ENCODE results near the gene CYSTM1. TPM values are rescaled to one million over a fixed set of nuclear protein-coding genes. Genes with fewer than 3 reads are reported as not detected.

CYSTM1 gene
- total and polyA plus RNA-seq, 2 donors (not counting 1 experiment from before 2014, with no cell fraction given) = 6.2 to 17.0 TPM

DNA sequence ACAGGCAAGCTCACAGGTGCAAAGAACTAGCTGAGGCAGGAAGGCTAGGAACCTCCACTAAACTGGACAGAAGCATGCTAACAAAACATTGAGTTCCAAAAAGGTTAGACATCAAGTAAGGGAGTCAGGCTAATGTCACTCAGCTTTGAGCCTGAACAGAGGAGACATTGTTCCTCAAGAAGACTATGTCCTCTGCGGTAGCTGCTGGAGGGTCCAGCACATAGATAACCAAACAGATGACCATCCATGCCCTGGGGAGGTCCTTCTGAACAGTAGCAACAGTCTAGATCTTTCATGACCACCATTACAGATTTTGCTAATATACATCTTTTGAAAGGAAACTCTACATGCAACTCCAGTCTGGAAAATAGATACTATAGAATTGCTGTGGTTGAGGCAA is 57.7 kb downstream of the CYSTM1 start:
- H3K4me1 Mint-ChIP-seq = no peaks in the 10 kb centered on the region
- POLR2A ChIA-PET = no interaction called here
- Histone ChIP-seq H3K27me3 (replicated peaks in 1 of 4; ENCODE audit: control extremely low read depth in 1 of 4, control insufficient read depth in 3 of 4, insufficient read depth in 4 of 4, low read length in 3 of 4) (no peaks in the 10 kb centered on the region), H3K4me2 (replicated peaks; ENCODE audit: low read depth, low read length, poor library complexity, severe bottlenecking) (no peak overlapping the region), H3K4me1 (ENCODE audit: control insufficient read depth in 2 of 2, insufficient read depth in 2 of 2, low read length in 2 of 2) (no peaks in the 10 kb centered on the region), H4K20me1 (ENCODE audit: control insufficient read depth, insufficient read depth, low read length, poor library complexity, severe bottlenecking) (no peaks in the 10 kb centered on the region), H3K9ac (ENCODE audit: low read length) (no peak overlapping the region), H3K4me3 (ENCODE audit: control extremely low read depth in 1 of 5, extremely low read depth in 1 of 5, insufficient read depth in 1 of 5, low read depth in 2 of 5, low read length in 4 of 5) (no peak overlapping the region), H3K27ac (ENCODE audit: low read length in 2 of 2) (no peak overlapping the region), H3K9me3 (ENCODE audit: control extremely low read depth in 1 of 3, control insufficient read depth in 2 of 3, insufficient read depth in 1 of 3, low read length in 2 of 3) (no peaks in the 10 kb centered on the region), H3K79me2 (ENCODE audit: control insufficient read depth, insufficient read depth, low read length) (no peaks in the 10 kb centered on the region), H3K36me3 (replicated peaks in 1 of 2; ENCODE audit: control extremely low read depth in 1 of 2, control insufficient read depth in 1 of 2, extremely low read depth in 1 of 2, insufficient read depth in 2 of 2, low read length in 1 of 2) (no peaks in the 10 kb centered on the region), H2AFZ (ENCODE audit: insufficient read depth, low read depth, low read length, poor library complexity, severe bottlenecking) (no peak overlapping the region)
- intact Hi-C loops (cut with micrococcal nuclease) = no loop called here
- ATAC-seq (ENCODE audit: low read depth) (no peak), DNase-seq (no peak)
- H3K4me3 Mint-ChIP-seq = no peak overlapping the region
- CTCF ChIA-PET = no interaction called here
- TF ChIP-seq EZH2 (IDR thresholded peaks at IDR 0.05; ENCODE audit: borderline replicate concordance, insufficient read depth, low read depth, low read length, poor library complexity, severe bottlenecking) = no peak
- TF ChIP-seq CTCF (IDR thresholded peaks at IDR 0.05) = no peak
- WGBS (ENCODE audit: insufficient coverage) = 100% methylated on average over 1 of the region's 1 CpG
- no peaks in the 10 kb centered on the region for H3K9me3 Mint-ChIP-seq (ENCODE audit: insufficient read depth)
- no peaks in the 10 kb centered on the region for H3K27me3 Mint-ChIP-seq
- H3K27ac Mint-ChIP-seq = no peak overlapping the region

- Mint-ChIP-seq H3K27me3 (no peaks in the 10 kb centered on the region), H3K27ac (no peak overlapping the region), H3K4me1 (no peaks in the 10 kb centered on the region), H3K9me3 (ENCODE audit: insufficient read depth) (no peaks in the 10 kb centered on the region), H3K4me3 (no peak overlapping the region)
- Histone ChIP-seq H3K27ac (ENCODE audit: low read length in 2 of 2) (no peak overlapping the region), H3K36me3 (replicated peaks in 1 of 2; ENCODE audit: control extremely low read depth in 1 of 2, control insufficient read depth in 1 of 2, extremely low read depth in 1 of 2, insufficient read depth in 2 of 2, low read length in 1 of 2) (no peaks in the 10 kb centered on the region), H2AFZ (ENCODE audit: insufficient read depth, low read depth, low read length, poor library complexity, severe bottlenecking) (no peak overlapping the region), H3K79me2 (ENCODE audit: control insufficient read depth, insufficient read depth, low read length) (no peaks in the 10 kb centered on the region), H3K4me1 (ENCODE audit: control insufficient read depth in 2 of 2, insufficient read depth in 2 of 2, low read length in 2 of 2) (no peaks in the 10 kb centered on the region), H4K20me1 (ENCODE audit: control insufficient read depth, insufficient read depth, low read length, poor library complexity, severe bottlenecking) (no peaks in the 10 kb centered on the region), H3K9me3 (ENCODE audit: control extremely low read depth in 1 of 3, control insufficient read depth in 2 of 3, insufficient read depth in 1 of 3, low read length in 2 of 3) (no peaks in the 10 kb centered on the region), H3K4me3 (ENCODE audit: control extremely low read depth in 1 of 5, extremely low read depth in 1 of 5, insufficient read depth in 1 of 5, low read depth in 2 of 5, low read length in 4 of 5) (no peak overlapping the region), H3K27me3 (replicated peaks in 1 of 4; ENCODE audit: control extremely low read depth in 1 of 4, control insufficient read depth in 3 of 4, insufficient read depth in 4 of 4, low read length in 3 of 4) (no peaks in the 10 kb centered on the region), H3K4me2 (replicated peaks; ENCODE audit: low read depth, low read length, poor library complexity, severe bottlenecking) (no peak overlapping the region), H3K9ac (ENCODE audit: low read length) (no peak overlapping the region)
- ChIA-PET CTCF (interaction anchor here (0.7 to 24.1 kb wide), 3 partner anchors 10 to 480 kb away, joined by 3 to 594 read pairs (median 3); partner anchors contain the start of gene HBEGF), POLR2A (no interaction called here)
- no peak for DNase-seq
- TF ChIP-seq CTCF (IDR thresholded peaks at IDR 0.05) = no peak
- TF ChIP-seq EZH2 (IDR thresholded peaks at IDR 0.05; ENCODE audit: borderline replicate concordance, insufficient read depth, low read depth, low read length, poor library complexity, severe bottlenecking) = no peak
- 95% methylated on average over 2 of the region's 4 CpGs for WGBS (ENCODE audit: insufficient coverage)
- intact Hi-C loops (cut with micrococcal nuclease) = no loop called here
- ATAC-seq (ENCODE audit: low read depth) = no peak
Measured at GRCh38 chr5:140234377-140234989, 59.5 kb downstream of the CYSTM1 start.

Measured in B cell (primary cell).